GM21390 (cell line): ENCODE measurements around the gene IGFBP7.
A peak's percentile ranks its signal among the peaks of the same experiment; 100 is the strongest.

ENCODE experiments used
- ATAC-seq: cut with Tn5 transposase; IDR thresholded peaks from one replicate; pipeline ENCODE4 v1.9.1; 2021; ENCODE audit not compliant: unreplicated experiment

Gene IGFBP7, protein sequence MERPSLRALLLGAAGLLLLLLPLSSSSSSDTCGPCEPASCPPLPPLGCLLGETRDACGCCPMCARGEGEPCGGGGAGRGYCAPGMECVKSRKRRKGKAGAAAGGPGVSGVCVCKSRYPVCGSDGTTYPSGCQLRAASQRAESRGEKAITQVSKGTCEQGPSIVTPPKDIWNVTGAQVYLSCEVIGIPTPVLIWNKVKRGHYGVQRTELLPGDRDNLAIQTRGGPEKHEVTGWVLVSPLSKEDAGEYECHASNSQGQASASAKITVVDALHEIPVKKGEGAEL

DNA sequence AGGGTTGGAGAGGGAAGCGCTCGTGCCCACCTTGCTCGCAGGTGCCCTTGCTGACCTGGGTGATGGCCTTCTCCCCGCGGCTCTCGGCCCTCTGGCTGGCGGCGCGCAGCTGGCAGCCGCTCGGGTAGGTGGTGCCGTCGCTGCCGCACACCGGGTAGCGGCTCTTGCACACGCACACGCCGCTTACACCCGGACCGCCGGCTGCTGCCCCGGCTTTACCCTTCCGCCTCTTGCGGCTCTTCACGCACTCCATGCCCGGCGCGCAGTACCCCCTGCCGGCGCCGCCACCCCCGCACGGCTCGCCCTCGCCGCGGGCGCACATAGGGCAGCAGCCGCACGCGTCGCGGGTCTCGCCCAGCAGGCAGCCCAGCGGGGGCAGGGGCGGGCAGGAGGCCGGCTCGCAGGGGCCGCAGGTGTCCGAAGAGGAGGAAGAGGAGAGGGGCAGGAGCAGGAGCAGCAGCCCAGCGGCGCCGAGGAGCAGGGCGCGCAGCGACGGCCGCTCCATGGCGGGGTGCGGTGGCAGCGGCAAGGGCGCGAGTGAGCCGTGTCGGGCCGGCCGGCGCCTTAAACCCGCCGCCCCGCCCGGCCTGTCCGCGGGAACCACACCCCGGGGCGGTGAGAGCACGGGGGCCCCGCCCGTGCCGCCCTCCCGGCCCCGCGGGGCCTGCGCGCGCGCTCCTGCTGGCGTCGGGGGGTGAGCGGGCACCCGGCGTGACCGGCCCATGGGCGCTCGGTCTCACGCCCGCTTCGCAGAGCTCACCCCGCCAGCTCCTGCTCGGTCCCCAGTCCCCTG is at the start of gene IGFBP7:
IGFBP7 (minus strand) TSS at position 539 of the 793 bp plus-strand sequence; CDS start at position 505, 34 bp downstream.
- peak; percentile 47 for ATAC-seq

DNA sequence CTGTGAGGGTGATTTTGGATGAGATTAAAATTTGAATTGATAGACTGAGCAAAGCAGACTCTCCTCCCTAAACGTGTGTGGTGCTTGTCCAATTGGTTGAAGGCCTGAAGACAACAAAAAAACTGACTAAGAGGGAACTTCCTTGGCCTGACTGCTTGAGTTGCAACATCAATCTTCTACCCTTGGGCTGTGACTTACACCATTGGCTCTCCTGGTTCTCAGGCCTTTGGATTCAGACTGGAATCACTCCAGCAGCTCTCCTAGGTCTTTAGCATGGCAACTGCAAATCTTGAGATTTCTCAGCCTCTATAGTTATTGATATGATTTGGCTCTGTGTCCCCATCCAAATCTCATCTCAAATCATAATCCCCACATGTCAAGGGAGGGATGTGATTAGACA is 49.7 kb upstream of the IGFBP7 start:
- no peak for ATAC-seq

DNA sequence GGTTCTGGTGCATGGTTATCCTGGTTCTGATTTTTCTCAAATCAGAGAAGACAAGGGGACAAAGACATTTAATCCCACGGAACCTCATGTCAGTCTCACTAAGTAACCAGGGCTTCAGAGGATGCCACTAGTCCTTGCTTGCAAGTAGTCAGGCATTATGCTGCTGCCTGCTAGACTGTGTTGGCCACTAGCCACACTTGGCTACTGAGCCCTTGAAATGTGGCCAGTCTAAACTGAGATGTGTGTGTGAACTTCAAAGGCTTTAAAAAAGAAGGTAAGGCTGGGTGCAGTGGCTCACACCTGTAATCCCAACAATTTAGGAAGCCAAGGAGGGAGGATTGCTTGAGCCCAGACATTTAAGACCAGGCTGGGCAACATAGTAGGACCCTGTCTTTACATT is 48.6 kb upstream of the IGFBP7 start:
- ATAC-seq, result no peak

DNA sequence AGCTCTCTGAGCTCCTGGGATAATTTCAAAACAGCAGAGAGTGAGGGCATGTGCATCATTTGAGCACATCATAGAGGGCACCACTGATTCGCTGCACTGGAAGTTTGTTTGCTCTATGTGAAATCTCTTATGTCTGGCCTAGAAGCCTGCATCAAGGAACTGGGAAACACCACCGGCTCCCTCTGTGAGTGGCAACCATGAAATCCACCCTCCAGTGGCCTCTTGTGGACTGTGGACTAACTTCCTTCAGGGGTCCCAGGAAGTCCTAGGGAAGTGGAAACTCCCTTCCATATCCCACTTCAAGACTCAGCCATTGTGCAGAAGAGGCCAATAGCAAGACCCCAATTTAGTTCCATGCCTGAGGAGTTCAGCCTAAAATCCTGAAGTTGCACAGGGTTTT is 48.0 kb upstream of the IGFBP7 start:
- ATAC-seq, result no peak

GRCh38 chr4:57157596-57158137 is 47.5 kb upstream of the IGFBP7 start:
- ATAC-seq, result no peak

DNA sequence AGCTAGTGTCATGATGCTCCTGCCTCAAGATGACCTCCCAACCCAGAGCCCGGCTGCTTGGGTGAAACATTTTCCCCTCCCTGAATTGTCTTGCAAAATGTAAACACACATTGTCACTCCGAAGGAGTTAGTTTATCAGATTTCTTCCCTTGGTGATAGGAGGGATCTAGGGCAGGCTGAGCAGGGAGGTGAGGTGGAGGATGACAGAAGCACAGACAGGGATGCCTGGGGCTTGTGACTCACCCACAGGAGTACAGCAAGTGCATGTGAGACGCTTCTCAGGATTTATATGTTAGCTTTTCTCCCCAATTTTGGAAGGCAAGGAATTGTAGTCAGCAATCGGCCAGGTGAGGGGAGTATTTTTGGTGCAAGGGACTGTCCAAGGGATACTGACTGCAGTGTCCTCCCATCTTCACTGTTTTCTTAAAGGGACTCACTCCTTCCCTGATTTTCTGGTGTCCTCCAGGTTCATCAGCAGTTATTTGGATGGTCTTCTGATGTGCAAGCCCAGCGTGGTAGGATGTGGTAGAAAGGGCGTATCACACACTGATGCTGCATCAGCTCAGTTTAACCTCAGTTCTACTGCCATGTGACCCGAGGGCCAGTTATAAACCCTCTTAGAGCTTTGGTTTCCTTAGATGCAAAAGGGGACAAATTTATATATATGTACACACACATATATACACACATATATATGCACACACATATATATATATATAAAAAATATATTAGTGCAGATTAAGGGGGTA is 46.2 kb upstream of the IGFBP7 start:
- no peak for ATAC-seq

DNA sequence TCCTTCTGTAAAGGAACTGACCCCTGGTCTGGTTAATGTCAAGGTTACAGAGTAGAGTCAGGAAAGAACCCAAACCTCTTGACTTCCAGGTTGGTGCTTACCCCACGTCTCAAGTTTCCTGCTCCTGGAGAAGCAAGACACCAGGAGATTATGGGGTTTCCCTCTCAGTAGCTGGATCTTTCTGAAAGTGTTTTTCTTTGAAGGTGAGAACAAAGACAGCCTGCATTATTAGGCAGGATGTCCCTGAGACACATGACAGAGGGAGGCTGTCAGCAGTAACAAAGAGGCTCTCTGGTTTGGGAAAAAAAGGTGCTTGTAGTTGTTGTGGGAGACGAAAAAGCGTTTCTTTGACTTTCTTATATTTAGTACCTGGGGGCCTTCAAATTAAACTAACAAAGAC is 44.7 kb upstream of the IGFBP7 start:
- no peak for ATAC-seq

DNA sequence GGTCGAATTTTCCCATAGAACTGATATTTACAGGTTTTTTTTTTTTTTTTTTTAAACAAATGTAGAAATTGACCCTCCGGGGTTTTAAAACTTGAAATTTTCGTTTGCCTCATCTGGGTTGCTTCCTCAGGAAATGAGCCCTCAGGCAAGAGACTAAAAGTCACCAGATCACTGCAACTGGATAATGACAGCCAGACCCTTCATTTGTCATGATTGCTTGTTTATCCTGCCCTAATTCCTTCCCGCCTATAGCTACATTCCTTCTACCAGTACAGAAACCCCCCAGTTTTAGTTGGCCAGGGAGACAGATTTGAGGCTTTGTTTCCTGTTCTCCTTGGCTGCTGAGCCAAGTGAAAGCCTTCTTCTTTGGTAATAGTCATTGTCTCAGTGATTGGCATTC is 44.0 kb upstream of the IGFBP7 start:
- no peak for ATAC-seq

GRCh38 chr4:57153207-57153606 is 43.0 kb upstream of the IGFBP7 start:
- ATAC-seq, result no peak

GRCh38 chr4:57151481-57151880 is 41.3 kb upstream of the IGFBP7 start:
- ATAC-seq, result no peak

DNA sequence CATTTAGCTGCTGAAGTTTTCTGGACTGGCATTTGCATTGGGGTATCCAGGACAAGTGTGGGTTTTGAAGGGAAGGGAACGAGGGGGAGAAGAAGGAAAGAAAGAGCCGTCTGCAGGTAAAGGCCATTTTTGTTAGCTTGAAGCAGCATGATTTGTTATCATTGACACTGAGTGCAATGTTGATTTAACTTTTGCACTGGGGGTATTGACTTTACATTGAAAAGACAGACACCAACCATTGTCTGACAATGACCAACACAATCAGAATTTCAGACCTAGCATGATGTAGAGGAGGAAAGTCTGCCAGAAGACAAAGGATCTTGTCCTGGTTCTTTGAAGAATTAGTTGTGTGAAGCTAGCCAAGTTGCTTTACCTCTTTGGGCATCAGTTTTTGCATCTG is 39.6 kb upstream of the IGFBP7 start:
- ATAC-seq, result no peak

DNA sequence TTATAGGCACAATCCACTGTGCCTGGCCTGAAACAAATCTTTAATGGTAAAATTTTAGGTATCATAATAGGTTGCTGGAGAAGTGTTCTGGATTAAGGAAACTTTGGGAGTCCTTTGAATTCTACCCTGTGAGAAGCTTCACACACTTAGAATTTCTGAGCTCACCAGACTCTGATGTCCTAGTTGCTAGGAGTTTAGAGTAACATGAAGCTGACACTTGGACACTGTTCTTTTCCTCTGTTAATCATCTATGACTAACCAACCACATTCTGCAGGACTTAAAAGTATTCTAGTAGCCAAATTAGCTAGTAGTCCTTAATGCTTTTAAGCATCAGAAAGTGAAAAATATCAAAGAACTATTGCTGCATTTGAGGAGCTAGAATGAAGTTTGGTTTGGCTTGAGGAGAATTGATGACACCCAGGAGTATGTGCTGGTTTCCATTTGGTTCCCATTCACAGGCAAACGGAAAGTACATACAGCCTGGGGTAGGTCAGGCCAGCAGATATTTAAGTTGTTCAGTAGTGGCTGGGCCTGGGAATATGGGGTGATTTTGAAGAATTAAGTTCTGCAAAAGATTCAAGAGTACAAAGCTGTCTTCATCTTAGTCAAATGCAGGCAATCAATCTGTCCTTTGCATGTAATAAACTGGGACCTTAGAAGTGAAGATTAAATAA is 38.8 kb upstream of the IGFBP7 start:
- no peak for ATAC-seq

DNA sequence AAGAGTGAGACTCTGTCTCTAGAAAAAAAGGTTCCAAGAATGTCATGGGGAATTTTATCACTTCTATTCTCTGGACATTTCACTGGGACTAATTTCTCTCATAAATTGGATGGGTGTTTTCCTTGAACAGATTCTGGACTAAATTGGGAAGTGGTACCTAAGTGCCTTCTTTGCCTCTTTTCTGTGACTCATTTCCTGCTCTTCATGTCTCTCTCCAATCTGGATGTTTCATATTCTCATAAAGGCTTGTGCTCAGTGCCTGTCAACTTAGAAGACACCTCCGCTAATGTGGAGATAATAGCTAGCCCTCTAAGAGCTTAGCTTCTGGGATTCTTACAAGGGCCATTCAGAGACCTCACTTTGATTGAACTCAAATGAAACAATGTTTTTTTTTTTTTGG is 38.0 kb upstream of the IGFBP7 start:
- no peak for ATAC-seq

GRCh38 chr4:57147335-57148060 is 37.3 kb upstream of the IGFBP7 start:
- no peak for ATAC-seq

GRCh38 chr4:57146444-57146843 is 36.3 kb upstream of the IGFBP7 start:
- no peak for ATAC-seq

DNA sequence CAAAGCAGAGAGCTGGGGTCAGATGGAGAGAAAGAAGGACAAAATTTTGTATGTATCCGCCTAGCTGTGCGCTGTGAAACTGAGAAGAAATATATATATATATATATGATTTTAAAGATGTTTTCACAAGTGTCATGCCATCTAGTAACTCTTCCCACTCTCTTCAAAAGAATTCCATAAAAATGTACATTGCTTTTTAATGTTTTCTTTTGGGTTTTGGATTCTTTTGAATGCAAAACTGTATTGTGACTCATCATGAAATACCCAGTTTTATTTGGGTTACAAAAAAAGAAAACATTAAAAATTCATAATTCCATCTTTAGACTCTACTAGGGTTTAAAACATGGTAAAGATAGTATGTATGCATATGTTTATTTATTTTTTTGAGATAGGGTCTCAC is 34.3 kb upstream of the IGFBP7 start:
- no peak for ATAC-seq

- ATAC-seq, result no peak
Measured at GRCh38 chr4:57139783-57140182, 29.6 kb upstream of the IGFBP7 start.

DNA sequence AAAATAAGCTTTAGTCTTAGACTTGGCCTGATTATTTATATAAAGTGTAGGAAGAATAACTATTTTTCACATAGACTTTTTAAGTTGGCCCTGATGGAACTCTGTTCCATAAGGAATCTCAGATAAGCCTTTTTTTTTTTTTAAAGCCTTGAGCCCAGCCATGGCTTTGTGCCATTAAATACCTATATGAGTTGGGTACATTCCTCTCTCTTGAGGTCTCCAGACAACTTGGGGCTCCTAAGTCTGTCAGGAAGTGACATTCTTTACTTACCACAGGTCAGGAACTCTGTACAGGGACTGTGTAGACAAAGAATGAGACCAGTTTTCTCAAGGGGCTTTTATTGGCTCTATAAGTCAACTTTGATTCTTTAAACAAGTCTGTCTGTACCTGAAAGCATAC is 27.1 kb upstream of the IGFBP7 start:
- no peak for ATAC-seq

DNA sequence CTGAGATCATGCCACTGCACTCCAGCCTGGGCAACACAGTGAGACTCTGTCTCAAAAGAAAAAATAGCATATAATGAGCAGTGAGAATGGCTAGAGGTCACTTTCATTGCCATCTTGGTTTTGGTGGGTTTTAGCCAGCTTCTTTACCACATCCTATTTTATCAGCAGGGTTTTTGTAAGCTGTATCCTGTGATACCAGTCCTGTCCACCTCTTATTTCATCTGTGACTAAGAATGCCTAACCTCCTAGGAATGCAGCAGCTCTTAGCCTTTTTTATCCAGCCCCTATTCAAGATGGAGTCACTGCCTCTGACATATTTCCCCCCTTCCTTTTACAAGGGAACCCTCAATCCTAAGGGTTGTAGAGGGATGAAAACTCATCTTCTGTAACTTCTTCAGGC is 26.1 kb upstream of the IGFBP7 start:
- no peak for ATAC-seq

GRCh38 chr4:57132743-57133137 is 22.6 kb upstream of the IGFBP7 start:
- no peak for ATAC-seq
